HG03066 (cell line): ENCODE measurements around the gene TNFRSF25.
"Not testable (repeated sequence)": the region's sequence is repeated elsewhere in the genome, so short reads cannot be mapped to it uniquely, and the experiment has no call there.

Experiments
- ATAC-seq: cut with Tn5 transposase; IDR thresholded peaks from one replicate; pipeline ENCODE4 v1.9.1; 2021; ENCODE audit warnings: low read depth; ENCODE audit not compliant: unreplicated experiment

The TNFRSF25 gene

DNA sequence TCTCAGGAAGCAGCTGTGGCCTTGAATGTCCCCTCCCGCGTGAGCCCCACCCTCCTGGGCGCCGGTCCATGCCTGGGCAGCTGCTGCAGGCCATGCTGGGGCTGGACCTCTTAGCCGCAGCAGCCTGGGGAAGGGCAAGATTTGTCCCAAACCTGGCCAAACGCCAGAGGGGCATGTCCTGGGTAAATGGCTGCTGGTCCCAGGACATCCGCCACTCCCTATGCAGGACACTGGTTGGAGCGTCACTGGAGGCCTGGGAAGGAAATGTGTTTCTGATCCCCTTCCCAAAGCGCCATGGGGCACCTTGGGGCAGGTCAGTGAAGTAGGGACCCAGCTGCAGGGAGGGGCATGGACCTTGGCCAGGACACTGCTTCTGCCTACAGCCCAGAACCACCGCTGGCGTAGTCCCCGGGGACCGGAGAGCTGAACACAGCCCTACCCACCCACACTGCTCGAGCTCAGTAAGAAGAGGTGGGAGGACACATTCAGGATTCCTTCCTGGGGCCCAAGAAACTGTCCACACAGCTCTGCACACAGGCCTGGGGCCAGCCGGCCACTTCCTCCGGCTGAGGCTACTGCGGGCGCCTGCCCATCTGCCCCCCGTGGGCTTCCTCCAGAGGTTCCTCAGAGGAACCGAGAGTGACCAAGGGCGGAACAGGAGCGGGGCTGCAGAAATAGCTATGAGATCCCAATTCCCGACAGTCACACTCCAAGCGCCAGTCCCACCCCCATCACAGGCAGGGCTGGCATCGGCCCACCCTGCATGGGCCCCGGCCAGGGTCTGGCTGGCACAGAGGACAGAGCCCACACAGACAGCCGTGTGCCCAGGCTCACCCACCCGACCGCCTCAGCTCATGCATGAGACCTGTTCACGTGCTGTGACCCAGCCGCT is 36.3 kb upstream of the TNFRSF25 start:
- ATAC-seq: no peak

DNA sequence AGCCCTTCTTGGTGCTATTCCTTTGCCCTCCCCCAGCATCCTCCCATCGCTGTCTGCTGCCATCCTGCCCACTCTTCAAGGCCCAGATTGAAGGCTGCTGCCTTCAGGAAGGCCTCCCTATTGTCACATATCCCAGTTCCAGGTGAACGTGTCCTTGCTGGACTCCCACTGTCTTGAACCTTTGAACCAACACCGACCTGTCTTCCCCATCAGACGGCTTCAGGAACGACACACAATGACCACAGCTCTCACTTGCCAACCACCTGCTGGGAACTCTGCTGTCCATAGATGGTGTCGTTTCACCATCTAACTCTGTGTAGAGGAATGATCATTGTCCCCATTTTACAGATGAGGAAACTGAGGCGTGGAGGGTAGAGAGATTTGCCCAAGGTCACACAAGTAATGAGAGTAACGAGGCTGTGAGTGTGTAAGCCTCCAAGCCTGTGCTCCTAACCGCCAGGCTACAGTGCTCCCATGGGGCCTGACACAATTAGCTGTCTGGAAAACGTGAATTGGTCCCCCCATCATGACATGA is 35.4 kb upstream of the TNFRSF25 start:
- no peak for ATAC-seq

DNA sequence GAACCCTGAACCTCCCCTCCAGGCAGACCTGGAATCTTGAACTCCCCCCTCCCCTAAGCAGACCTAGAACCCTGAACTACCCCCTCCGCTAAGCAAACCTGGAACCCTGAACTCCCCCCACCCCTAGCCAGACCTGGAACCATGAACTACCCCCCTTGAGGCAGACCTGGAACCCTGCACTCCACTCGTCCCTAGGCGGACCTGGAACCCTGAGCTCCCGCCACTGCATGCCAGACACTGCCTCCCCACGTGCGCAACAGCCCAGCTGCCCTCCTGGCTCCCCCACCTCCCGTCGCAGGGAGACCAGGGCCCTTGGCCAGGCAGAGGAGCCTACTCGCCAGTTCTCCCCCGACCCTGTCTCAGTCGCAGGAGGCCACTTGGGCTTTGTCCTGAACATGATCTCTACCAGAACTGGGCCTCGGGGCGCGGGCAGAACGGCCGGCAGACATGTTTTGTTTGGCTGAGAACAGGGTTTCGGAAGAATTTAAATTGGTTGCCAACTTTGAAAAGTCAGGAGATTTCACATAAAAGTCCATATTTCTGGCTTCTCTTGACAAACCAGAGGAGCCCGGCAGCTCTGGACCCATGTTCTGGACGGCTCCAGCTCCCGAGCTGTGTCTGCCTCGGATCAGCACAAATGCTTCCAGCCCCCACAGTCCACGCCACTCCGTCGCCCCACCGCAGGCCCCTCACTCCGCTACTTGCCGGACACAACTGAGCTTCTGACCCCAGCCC is 34.7 kb upstream of the TNFRSF25 start:
- ATAC-seq: no peak

DNA sequence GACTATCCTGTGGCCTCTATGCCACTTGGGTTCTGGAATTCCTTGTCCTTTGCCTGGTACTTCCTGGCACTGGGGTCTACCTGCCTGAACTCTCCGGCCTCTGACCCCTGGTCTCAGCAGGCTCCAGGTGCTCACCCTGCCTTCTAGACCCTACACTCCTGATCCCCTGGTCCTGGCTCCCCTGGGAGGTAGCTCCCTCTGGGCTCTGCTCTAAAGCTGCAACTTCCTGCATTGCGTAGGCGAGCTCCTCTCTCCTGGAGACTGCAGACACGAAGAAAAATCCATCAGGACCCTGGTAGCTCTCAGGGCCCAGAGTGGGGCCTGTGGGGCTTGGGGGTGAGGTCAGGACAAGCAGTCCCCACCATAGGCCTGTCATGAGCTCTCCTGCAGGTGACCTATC is 33.3 kb upstream of the TNFRSF25 start:
- ATAC-seq: no peak

DNA sequence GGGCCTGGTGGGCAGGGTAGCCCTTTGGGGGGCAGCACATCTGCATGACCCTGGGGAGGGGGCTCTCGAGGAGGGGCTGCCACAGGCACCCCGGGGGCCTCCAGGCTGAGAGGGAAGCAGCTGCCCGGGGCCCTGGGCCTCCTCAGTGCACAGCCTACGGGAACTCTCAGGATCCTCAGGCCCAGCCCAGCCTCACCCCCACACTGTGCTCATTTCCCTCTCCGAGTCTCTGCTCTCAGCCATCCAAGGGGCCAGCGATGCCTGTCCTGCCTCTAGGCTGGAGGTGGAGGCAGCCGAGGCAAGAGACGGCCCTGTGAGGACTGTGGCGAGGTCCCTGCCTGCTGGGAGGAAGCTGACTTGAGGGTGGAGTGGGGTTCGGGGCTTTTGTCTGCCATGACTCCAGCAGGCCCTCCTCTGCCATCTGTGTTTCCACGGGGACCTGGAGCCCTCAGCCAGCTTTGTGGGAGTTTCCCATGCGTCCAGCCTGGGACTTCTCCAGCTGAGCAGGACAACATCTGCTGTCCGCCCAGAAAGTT is 32.7 kb upstream of the TNFRSF25 start:
- ATAC-seq: no peak

DNA sequence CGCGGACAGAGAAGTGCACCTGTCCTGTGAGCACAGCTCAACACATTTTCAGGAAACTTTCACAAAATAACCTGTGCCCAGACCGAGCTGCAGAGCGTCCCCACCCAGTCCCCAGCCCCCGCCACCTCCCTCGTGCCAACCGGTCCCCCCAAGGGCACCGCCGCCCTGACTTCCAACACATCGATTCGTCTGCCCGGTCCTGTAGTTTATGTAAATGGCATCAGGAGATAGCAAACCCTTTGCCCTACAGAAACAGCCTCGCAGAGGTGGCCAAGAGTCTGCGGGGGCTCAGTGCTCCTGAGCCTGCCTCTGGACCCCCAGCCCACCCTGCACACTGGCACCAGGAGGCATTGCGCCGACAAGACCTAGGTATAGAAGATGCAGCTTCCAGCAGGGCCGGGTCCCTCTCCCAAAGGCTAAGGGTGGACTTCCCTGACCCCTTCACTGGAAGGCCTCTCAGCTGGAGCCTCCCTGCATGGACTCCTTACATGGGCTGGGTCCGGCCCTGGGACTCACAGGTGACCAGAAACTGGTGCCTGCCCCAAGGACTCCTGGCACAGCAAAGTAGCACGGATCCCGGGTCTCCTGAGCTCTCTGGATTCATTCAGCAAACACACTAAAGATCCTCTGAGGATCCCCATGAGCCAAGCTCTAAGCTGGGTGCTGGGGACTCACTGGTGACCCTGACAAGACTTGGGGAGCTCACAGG is 32.0 kb upstream of the TNFRSF25 start:
- no peak for ATAC-seq

DNA sequence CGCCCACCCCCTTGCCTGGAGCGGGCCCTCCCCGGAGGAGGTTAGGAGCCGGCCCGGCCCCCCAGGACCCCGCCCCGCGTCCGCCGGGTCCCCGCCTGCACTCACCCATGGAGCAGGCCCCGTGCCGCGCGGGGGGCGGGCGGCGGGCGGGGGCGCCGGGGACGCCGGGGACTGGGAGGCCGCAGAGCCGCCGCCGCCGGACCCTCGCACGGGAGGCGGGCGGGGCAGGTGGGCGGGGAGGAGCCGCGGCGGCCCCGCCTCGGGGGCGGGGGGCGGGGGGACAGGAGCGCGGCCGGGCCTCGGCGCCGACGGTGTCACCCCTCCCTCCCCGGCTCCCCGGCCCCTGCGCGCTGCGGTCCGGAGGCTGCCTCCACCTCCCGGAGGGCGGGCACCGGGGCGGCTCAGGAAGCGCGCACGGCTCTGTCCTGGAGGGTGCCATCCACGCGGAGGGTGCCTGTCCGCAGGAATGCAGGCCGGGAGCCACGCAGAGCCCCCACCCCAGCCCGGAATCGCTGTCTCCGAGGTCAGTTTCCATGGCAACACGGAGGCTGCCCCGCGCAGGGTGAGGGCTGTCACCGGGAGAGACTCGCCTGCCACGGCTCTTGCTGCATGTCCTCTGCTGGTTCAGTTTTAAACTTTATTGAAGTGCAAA is 31.4 kb upstream of the TNFRSF25 start:
- ATAC-seq: no peak

DNA sequence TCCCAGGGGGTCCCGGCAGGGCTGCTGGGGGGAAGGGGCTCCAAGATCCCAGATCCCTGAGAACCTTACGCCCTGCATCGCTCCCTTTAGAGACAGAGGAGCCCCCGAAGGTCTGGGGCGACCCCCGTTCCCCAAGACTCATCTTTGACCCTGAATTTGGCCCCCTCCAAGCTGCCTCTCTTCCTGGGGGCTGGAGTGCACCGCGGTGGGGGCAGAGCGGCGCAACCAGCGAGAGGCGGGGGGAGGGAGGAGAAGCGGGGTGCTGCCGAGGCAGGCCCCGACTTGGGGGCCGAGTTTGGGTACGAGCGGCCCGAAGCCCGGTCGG is 30.9 kb upstream of the TNFRSF25 start:
- no peak for ATAC-seq

DNA sequence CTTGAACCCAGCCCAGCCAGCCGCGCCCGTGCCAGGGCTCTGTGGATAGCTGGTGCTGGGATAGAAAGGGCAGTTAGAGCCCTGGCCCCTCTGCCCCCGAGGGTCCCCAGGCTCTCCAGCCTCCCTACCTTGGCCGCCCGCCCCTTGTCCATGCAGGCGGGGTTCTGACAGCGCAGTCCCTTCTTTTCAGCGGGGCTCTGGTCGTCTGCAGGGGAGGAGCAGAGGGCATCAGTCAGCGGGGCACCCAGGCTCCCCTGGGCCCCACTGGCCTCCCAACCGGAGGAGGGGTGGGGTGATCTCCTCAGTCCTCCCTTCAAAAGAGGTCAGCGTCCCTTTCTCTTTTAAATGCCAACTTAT is 30.4 kb upstream of the TNFRSF25 start:
- no peak for ATAC-seq

DNA sequence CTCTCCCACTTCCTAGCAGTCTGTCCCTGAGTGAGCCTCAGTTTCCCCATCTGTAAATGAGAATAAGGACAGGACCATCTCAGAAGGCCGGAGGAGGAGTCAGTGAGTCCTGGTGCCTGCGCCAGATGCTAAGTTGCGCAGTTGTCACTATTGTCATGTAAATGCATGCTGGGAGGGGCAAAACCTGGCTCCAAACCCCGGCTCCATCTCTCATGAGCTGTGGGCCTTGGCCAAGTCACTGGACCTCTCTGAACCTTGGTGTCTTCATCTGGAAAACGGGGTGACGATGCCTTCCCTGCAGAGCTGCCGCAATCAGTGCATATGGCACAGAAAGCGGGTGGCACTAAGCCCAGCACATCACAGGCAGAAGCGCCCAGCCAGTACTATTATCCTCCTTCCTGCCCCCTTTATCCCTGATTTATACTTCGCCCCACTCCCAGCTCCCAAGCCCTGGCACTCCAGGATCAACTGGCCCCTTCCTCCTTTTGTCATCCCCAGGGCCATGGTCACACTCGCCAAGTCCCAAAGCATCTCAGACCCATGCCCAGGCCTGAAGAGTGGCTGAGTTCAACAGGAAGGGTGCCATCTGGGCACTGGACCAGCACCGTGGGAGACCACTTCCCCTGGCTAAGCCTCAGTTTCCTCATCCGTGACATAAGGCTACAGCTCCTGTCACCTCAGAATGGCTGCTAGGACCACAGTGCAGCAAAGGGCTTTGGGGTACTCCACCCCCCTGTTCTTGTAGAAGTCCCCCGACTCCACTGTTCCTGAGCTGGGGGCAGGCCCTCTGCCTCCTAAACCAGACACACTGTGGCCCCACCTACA is 29.8 kb upstream of the TNFRSF25 start:
- no peak for ATAC-seq

DNA sequence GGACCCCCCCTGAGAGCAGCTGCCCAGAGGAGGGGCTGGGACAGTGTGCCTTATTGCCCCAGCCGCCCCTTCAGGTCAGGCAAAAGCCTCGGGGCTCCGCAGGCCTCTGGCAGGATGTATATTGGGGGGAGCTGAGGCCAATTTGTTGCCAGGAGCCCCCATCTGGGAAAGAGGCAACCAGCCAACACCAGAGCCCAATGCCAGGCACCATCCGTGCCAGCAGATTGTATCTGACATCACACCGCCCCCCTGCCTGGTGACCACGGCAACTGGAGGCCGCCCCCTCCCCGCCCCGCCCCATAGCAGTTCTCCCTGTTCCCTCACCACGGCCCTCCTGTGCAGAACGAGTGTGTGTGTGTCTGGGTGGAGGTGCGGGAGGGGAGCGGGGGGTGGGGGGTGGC is 29.1 kb upstream of the TNFRSF25 start:
- ATAC-seq: no peak

DNA sequence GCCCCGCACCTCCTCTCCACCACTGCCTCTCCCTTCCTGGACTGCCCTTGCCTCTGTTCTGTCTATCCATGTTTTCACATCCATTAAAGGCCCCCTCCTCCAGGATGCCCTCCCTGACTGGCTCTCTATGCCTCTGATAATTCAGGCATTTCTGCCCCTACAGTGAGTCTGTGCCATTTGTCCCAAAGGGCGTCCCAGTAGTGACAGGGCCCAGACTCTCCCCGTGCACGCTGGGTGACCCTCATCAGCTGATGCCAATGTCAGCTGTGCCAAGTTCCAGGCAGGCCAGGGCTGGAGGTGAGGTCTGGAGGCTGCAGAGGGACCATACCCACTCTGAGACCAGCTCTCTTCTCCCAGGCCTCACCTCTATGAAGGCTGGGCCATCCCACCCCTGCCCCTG is 28.7 kb upstream of the TNFRSF25 start:
- ATAC-seq: no peak

DNA sequence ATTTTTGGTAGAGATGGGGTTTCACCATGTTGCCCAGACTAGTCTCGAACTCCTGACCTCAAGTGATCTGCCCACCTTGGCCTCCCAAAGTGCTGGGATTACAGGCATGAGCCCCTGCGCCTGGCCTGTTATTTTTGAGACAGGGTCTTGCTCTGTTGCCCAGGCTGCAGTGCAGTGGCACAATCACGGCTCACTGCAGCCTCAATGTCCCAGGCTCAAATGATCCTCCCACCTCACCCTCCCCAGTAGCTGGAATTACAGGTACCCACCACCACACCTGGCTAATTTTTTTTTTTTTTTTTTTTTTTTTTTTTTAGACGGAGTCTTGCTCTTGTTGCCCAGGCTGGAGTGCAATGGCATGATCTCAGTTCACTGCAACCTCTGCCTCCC is 27.9 kb upstream of the TNFRSF25 start:
- ATAC-seq: not testable (repeated sequence)

DNA sequence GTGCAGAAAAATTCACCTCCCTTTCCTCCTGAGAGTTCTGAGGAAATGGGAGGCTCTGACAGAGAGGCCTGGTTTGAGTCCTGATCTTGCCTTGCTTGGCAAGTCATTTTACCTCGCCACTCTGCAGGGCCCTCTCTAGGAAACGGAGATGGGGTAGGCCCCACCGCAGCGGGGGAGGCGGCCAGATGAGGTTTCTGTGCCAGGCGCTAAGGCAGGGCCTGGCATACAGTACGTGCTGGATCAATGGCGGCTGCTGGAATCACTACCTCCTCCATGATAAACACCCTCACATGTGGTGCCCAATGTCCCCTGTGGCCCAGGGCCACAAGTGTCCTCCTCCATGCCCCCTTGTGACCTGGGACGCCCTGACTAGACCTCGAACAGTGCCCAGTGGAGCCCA is 26.0 kb upstream of the TNFRSF25 start:
- ATAC-seq: no peak

DNA sequence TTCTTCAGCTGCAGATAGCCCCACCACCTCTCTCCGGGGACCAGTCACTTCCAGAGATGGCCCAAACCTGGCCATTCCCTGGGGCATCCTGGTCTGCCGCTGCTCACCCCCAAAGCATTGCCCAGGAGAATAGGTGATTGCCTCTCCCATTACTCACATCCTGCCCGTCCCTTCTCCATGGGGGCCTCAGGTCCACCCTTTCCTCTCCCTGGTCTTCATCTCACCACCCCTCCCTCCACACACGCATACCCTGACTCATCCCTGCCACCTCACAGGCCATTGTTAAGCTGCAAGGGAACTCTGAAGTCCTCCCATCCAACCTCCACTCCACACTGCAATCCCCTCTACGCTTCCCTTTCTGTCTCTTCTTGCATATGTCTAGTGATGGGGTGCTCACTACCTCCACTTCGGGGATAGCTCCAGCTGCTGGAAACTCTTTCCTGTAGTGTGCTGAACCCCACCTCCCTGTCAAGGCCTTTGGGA is 25.5 kb upstream of the TNFRSF25 start, which contains the start of gene PLEKHG5:
TSS of gene PLEKHG5 (minus strand) at position 188 of the 483 bp plus-strand sequence. CDS start 14,096 bp downstream, outside the sequence.
- no peak for ATAC-seq

DNA sequence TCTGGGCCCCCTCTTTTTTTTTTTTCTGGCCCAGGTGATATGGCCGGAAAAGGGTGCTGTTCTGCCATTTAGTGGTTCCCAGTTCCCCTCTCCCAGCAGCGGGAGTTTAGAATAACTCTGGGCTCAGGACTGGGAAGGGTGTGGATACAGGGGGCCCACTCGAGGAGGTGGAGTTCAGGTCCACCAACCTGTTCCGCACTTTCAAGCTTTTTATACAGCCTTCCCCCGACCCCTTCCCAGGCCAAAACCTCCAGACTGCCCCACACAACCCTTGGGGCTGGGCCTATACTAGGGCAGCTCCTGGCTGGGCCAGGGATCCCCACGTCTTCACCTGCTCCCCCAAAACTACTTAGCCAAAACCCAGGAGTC is 25.1 kb upstream of the TNFRSF25 start:
- ATAC-seq: no peak

DNA sequence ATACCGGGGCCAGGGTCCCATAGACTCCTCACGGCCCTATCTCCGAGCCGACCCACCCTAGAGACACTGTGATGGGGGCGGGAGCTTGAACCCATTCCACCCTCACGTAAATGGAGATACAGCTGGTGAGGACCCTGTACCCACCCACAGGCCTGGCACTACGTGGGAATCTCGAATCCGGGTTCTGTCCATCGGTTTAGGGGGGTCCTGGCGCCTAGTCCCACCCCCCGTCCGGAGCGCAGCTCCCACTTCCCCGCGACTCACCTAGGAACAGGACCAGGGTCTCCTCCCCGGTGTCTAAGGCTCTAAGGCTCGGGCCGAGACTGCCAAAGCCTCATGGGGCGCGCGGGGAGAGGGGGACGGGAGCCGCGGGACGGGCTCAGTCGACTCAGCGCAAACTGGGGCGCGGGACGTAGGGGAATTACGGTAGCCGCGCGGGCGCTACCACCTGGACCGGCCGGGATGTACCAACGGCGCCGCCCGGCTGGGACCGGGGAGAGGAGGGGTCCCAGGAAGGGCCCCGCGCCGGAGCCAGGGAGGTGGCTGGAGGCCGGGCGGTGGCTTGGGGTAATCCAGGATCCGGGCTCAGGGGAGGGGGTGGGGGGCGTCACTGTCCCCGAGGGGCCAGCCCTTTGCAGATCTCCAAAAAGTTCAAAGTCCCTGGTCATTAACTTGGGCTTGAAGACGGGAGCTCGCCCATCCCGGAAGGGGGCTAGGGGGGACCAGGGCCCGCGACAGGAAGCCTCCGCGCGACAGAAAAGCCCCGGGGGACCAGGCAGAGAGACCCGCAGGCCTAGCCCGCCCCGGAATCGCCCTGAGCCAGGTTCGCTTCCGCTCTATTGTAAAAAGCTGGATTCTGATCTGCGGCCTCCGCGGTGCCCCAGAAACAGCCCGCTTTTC is 24.5 kb upstream of the TNFRSF25 start:
- ATAC-seq: peak; percentile 56

DNA sequence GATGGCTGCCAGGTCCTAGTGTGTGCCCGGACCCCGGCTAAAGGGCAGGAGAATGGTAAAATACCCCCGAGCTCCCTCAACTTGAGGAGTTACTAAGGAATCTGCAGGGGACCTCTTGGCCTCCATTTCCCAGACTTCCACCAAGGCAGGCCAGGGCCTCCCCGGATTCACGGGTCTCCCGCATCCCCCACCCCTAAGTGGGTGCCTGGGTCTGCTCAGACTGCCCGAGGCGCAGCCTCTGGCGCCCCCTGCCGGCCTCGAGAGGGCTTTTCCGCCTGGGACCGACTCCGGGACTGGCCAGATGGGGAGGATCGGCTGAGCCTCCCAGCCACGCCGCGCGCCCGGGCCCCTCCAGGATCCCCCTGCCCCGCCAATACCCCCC is 23.8 kb upstream of the TNFRSF25 start:
- peak; percentile 57 for ATAC-seq

DNA sequence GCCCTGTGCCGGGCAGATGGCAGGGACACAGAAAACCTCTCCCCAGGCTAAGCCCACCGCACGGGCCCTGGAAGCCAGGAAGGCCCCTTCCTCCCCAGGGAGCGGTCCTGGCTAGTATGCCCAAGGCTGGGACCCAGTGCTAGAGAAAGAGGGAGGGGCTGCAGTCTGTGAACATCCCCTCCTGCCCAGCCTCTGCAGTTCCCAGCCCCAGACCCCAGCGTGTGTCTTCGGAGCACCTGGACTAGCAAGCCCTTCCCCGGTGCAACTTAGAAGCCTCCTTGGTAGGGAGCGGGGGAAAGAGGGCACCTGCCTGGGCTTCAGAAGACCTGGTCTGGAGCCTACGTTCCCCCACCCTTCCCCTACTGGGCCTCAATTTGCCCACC is 23.4 kb upstream of the TNFRSF25 start:
- ATAC-seq: no peak
